GM12891 (cell line): Measurements from ENCODE around the gene DNMBP.

Source experiments
- DNase-seq: peaks from one replicate; pipeline ENCODE4 v3.0.0; 2011; ENCODE audit warnings: low spot score; ENCODE audit not compliant: insufficient read length
- FAIRE-seq: peaks from 2 replicates; lab custom pipeline; 2011; peaks lifted over from hg19 to GRCh38; lab: Jason Lieb, UNC
- PAX5 ChIP-seq: IDR thresholded peaks from 2 replicates; pipeline ENCODE4 v1.6.1; 2011; ENCODE audit warnings: low read length, moderate library complexity, mild to moderate bottlenecking; ENCODE audit not compliant: insufficient read depth, severe bottlenecking
- POLR2A ChIP-seq: IDR thresholded peaks from 2 replicates; pipeline ENCODE4 v1.6.1; 2011; ENCODE audit warnings: low read depth, low read length, control low read depth
- POLR2AphosphoS5 ChIP-seq: IDR thresholded peaks from 2 replicates; pipeline ENCODE4 v1.6.1; 2011; ENCODE audit warnings: low read depth, low read length, control low read depth
- POU2F2 ChIP-seq: IDR thresholded peaks from 2 replicates; pipeline ENCODE4 v1.6.1; 2011; ENCODE audit warnings: low read depth, mild to moderate bottlenecking, control low read depth, low read length, moderate library complexity
- SPI1 ChIP-seq: IDR thresholded peaks from 2 replicates; pipeline ENCODE4 v1.6.1; 2011; ENCODE audit warnings: low read depth, low read length, control low read depth
- TAF1 ChIP-seq: IDR thresholded peaks from 2 replicates; pipeline ENCODE4 v1.6.1; 2011; ENCODE audit warnings: low read depth, low read length, control low read depth

DNMBP gene

GRCh38 chr10:99834410-99834809 lies 175.3 kb downstream of the DNMBP start:
- FAIRE-seq (no peak), DNase-seq (no peak)
- no peak for TF ChIP-seq POLR2A
- TF ChIP-seq TAF1, result no peak
- no peak for TF ChIP-seq PAX5
- no peak for TF ChIP-seq POU2F2
- no peak for TF ChIP-seq POLR2AphosphoS5
- TF ChIP-seq SPI1, result no peak

GRCh38 chr10:99832439-99832838 lies 177.3 kb downstream of the DNMBP start:
- no peak for DNase-seq
- no peak for FAIRE-seq
- TF ChIP-seq PAX5, result no peak
- TF ChIP-seq TAF1, result no peak

DNA sequence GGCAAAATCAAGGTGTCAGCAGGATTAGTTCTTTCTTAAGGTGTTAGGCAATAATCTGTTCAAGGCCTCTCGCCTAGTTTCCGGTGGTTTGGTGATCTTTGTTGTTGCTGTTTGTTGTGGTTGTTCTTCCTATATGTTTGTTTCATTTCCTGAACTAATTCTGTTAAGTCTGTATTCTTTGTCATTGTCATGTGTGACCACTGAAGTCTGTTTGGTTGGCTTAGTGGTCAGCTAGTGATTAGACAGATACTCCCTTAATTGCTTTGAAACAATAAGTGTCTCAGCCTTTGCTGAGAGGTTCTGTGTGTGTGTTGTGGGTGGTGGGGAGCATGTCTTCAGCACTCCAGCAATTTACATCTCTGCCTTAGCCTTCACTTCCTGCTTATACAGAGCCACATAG lies 181.3 kb downstream of the DNMBP start:
- TF ChIP-seq SPI1 (no peak), POU2F2 (no peak), PAX5 (no peak), POLR2AphosphoS5 (no peak), POLR2A (no peak), TAF1 (no peak)
- no peak for DNase-seq
- no peak for FAIRE-seq

- no peak for DNase-seq
- TF ChIP-seq PAX5 (no peak), POLR2AphosphoS5 (no peak), SPI1 (no peak)
- no peak for FAIRE-seq
These were observed 181.8 kb downstream of the DNMBP start for GRCh38 chr10:99827936-99828335.
